HepG2 (cell line): ENCODE measurements around the gene NME1. TPM values are rescaled to one million over a fixed set of nuclear protein-coding genes. Genes with fewer than 3 reads are reported as not detected.

ENCODE experiments used
- ATAC-seq: fragments of 200-7000 bp; cut with Tn5 transposase; 3 replicates; pipeline ENCODE4 v1.9.1; 2020; ENCODE audit warnings: mild to moderate bottlenecking, moderate library complexity
- BruUV-seq: library from RNA; stranded (reverse); fragments of 400-500 nt; replicated peaks from 2 replicates; lab custom pipeline; 2021; lab: Mats Ljungman, UMichigan
- CTCF ChIA-PET: fragments of 300-600 bp; formaldehyde crosslinking; extraction: SDS; loops from one replicate; lab custom pipeline; 2021; ENCODE audit warnings: low total read pairs, inconsistent platforms, low intra/inter-chr PET ratio; lab: Yijun Ruan, JAX
- POLR2A ChIA-PET: fragments of 350-600 bp; sonication (Branson Sonifier 250); formaldehyde crosslinking; loops from one replicate; lab custom pipeline; 2020; ENCODE audit warnings: antibody characterized with exemption, inconsistent platforms; lab: Yijun Ruan, JAX
- DNase-seq: peaks from one replicate; pipeline ENCODE4 v3.0.0-alpha.2; 2015; ENCODE audit warnings: low spot score
- FAIRE-seq: peaks from 3 replicates; lab custom pipeline; 2011; peaks lifted over from hg19 to GRCh38; lab: Jason Lieb, UNC
- H2AFZ ChIP-seq: one replicate; pipeline ENCODE4 v1.6.1; 2011; ENCODE audit warnings: low read length, inconsistent platforms
- H3K27ac ChIP-seq: fragments of 300-600 bp; 3 replicates; pipeline ENCODE4 v1.8.0; 2011; ENCODE audit warnings: mixed run types, mild to moderate bottlenecking, mixed read lengths, low read length, inconsistent platforms; ENCODE audit not compliant: insufficient read depth; ENCODE audit errors: extremely low read length
- H3K27me3 ChIP-seq, 2 experiments: fragments of 200-600 bp in 1 of 2; 2 replicates in 1 of 2; 3 replicates in 1 of 2; pipeline versions ENCODE4 v1.6.0 to v1.8.0; 2011; ENCODE audit warnings: low read length in 2 of 2, mild to moderate bottlenecking in 2 of 2, moderate library complexity in 2 of 2, inconsistent platforms in 1 of 2; ENCODE audit not compliant: insufficient read depth in 2 of 2, control insufficient read depth in 1 of 2
- H3K36me3 ChIP-seq, 2 experiments: fragments of 200-600 bp in 1 of 2; replicated peaks in 1 of 2; 2 replicates in 1 of 2; 3 replicates in 1 of 2; pipeline versions ENCODE4 v1.5.1 to v1.8.0; 2011; ENCODE audit warnings: low read length in 2 of 2, inconsistent platforms in 1 of 2; ENCODE audit not compliant: insufficient read depth in 2 of 2, control insufficient read depth in 1 of 2
- H3K4me1 ChIP-seq: 2 replicates; pipeline ENCODE4 v1.5.1; 2012; ENCODE audit warnings: low read length, inconsistent platforms; ENCODE audit not compliant: insufficient read depth
- H3K4me2 ChIP-seq: 2 replicates; pipeline ENCODE4 v1.6.0; 2011; ENCODE audit warnings: low read depth, low read length, inconsistent platforms
- H3K4me3 ChIP-seq, 3 experiments: fragments of 200-600 bp in 1 of 3; sonication (generic), shearing (Covaris generic) in 1 of 3; replicated peaks in 1 of 3; 2 replicates each; pipeline ENCODE4 v1.5.1; 2011 to 2016; ENCODE audit warnings: low read length in 3 of 3, inconsistent platforms in 2 of 3, low read depth in 2 of 3, mild to moderate bottlenecking in 2 of 3, control low read depth in 1 of 3, mixed read lengths in 1 of 3; ENCODE audit not compliant: insufficient read depth in 1 of 3
- H3K79me2 ChIP-seq: one replicate; pipeline ENCODE4 v1.6.1; 2011; ENCODE audit warnings: low read length, inconsistent platforms; ENCODE audit not compliant: insufficient read depth
- H3K9ac ChIP-seq: 2 replicates; pipeline ENCODE4 v1.6.0; 2011; ENCODE audit warnings: mild to moderate bottlenecking, low read depth, low read length, inconsistent platforms; ENCODE audit not compliant: insufficient read depth
- H3K9me3 ChIP-seq: 2 replicates; pipeline ENCODE4 v1.5.1; 2012; ENCODE audit warnings: mild to moderate bottlenecking, low read length
- H4K20me1 ChIP-seq: 2 replicates; pipeline ENCODE4 v1.6.0; 2011; ENCODE audit warnings: inconsistent platforms, mild to moderate bottlenecking, low read length, moderate library complexity; ENCODE audit not compliant: insufficient read depth
- ARID2 ChIP-seq: sonication (generic); formaldehyde crosslinking; IDR thresholded peaks from 2 replicates; pipeline ENCODE4 v1.8.1; 2022; ENCODE audit warnings: mild to moderate bottlenecking, missing genetic modification reagents, borderline replicate concordance
- BHLHE40 ChIP-seq: IDR thresholded peaks from 2 replicates; pipeline ENCODE4 v1.6.1; 2011; ENCODE audit warnings: low read length, improper control_type of control experiment
- CC2D1A ChIP-seq: sonication (generic); formaldehyde crosslinking; IDR thresholded peaks from 2 replicates; pipeline ENCODE4 v1.8.1; 2023; ENCODE audit warnings: mild to moderate bottlenecking, missing genetic modification reagents
- EED ChIP-seq: sonication (generic); formaldehyde crosslinking; IDR thresholded peaks from 2 replicates; pipeline ENCODE4 v1.5.0; 2020; ENCODE audit warnings: mild to moderate bottlenecking, missing genetic modification reagents
- JARID2 ChIP-seq: sonication (generic); formaldehyde crosslinking; IDR thresholded peaks from 2 replicates; pipeline ENCODE4 v1.8.1; 2023; ENCODE audit warnings: missing genetic modification reagents, inconsistent platforms; ENCODE audit not compliant: insufficient replicate concordance
- MNT ChIP-seq: fragments of 450-650 bp; IDR thresholded peaks from 2 replicates; pipeline ENCODE4 v1.6.1; 2016
- PCBP2 ChIP-seq: fragments of 200-400 bp; formaldehyde crosslinking; optimal IDR thresholded peaks from 2 replicates; pipeline ENCODE3; 2018; ENCODE audit warnings: low read length, low read depth; ENCODE audit not compliant: poor library complexity, severe bottlenecking
- RBAK ChIP-seq: sonication (generic); formaldehyde crosslinking; IDR thresholded peaks from 2 replicates; pipeline ENCODE4 v1.5.1; 2020; ENCODE audit warnings: mild to moderate bottlenecking, missing genetic modification reagents
- RBM39 ChIP-seq: fragments of 200-400 bp; formaldehyde crosslinking; IDR thresholded peaks from one replicate; pipeline ENCODE4 v1.6.1; 2018; ENCODE audit warnings: antibody characterized with exemption, mild to moderate bottlenecking, low read depth, low read length; ENCODE audit not compliant: poor library complexity, severe bottlenecking
- SOX5 ChIP-seq: IDR thresholded peaks from 2 replicates; pipeline ENCODE4 v1.6.1; 2016; ENCODE audit warnings: borderline replicate concordance
- YEATS2 ChIP-seq: sonication (generic); formaldehyde crosslinking; IDR thresholded peaks from 2 replicates; pipeline ENCODE4 v1.4.0; 2020; ENCODE audit warnings: missing genetic modification reagents, borderline replicate concordance
- ZFP36L2 ChIP-seq: sonication (generic); formaldehyde crosslinking; IDR thresholded peaks from 2 replicates; pipeline ENCODE4 v1.4.0; 2020; ENCODE audit warnings: missing genetic modification reagents
- ZNF510 ChIP-seq: sonication (generic); formaldehyde crosslinking; IDR thresholded peaks from 2 replicates; pipeline ENCODE4 v1.4.0; 2020; ENCODE audit warnings: low read depth, mild to moderate bottlenecking, missing genetic modification reagents
- WGBS: methylation state at CpG from one replicate; pipeline ENCODE4 v1.1.6; 2017; ENCODE audit warnings: low lambda C conversion rate; 5-methylcytosine and 5-hydroxymethylcytosine counted together
- in situ Hi-C: cut with HindIII; loops from 2 replicates; pipeline ENCODE4 v1.10.0; 2017; ENCODE audit warnings: low pct_unique_long_range_greater_than_20kb; ENCODE audit not compliant: extremely low pct_ligation_motif_present
- intact Hi-C: fragments of 100-400 bp; cut with micrococcal nuclease; formaldehyde crosslinking; loops from one replicate; pipeline ENCODE4 v1.10.0; 2022; ENCODE audit not compliant: unreplicated experiment
- polyA plus RNA-seq, 8 experiments: library from polyadenylated mRNA; depleted of rRNA in 3 of 8; stranded (reverse) in 7 of 8; unstranded in 1 of 8; fragments of >200 nt; fragmentation: Illumina TruSeq in 4 of 8; extraction: Trizol in 4 of 8; gene quantifications; 2 replicates each; pipeline versions ENCODE4 v1.2.1 to v1.2.3, GENCODE V29; 2011 to 2016; ENCODE audit warnings: low read depth in 4 of 8, missing spikeins in 1 of 8, mixed read lengths in 1 of 8; ENCODE audit not compliant: insufficient read depth in 1 of 8
- total RNA-seq, 5 experiments: library from RNA; depleted of rRNA; stranded (reverse); fragments of >200 nt; fragmentation: Illumina TruSeq; extraction: Trizol; gene quantifications; 2 replicates each; pipeline ENCODE4 v1.2.3, GENCODE V29; 2016; ENCODE audit warnings: low read depth in 1 of 5

NME1 gene
- total and polyA plus RNA-seq, 2 of the 13 experiments (the other 11 are each of a cell fraction or from before 2014, with no cell fraction given), result 295 to 516 TPM

GRCh38 chr17:51133365-51133764, 20.0 kb upstream of the NME1 start:
- no peak; the same call in none of the 3 replicates for ATAC-seq
- peak overlapping the region; percentile 54 for H3K4me2 ChIP-seq

More at GRCh38 chr17:51133365-51133764, 20.0 kb upstream of the NME1 start:
- no peaks in the 10 kb centered on the region for H3K9me3 ChIP-seq
- FAIRE-seq, result no peak
- ChIA-PET CTCF (no interaction called here), POLR2A (interaction anchor here (0.6 kb wide), 1 partner anchor 410 kb away, joined by 3 read pairs; no protein-coding TSS in a partner anchor)
- no peaks in the 10 kb centered on the region for H4K20me1 ChIP-seq
- H3K36me3 ChIP-seq, result no peaks in the 10 kb centered on the region
- no peaks in the 10 kb centered on the region for H3K79me2 ChIP-seq
- H3K4me3 ChIP-seq, result no peak overlapping the region
- no peak overlapping the region for H3K27ac ChIP-seq
- peaks cover 46% of the 10 kb centered on the region for H3K4me1 ChIP-seq
- in situ Hi-C loops, result no loop called here
- intact Hi-C loops, result no loop called here
- DNase-seq, result no peak
- no peak for TF ChIP-seq ZNF510 (CRISPR knock-in tag)
- TF ChIP-seq YEATS2 (CRISPR knock-in tag), result no peak
- TF ChIP-seq CC2D1A, result no peak
- no peak for TF ChIP-seq EED (CRISPR knock-in tag)
- TF ChIP-seq MNT, result peak; percentile 62
- TF ChIP-seq PCBP2, result no peak
- TF ChIP-seq RBAK (CRISPR knock-in tag), result no peak
- TF ChIP-seq ARID2 (CRISPR knock-in tag), result 0 out of 2 replicates have a peak, but pooled peaks have one; percentile 24
- TF ChIP-seq JARID2 (CRISPR knock-in tag), result no peak
- TF ChIP-seq BHLHE40, result peak; percentile 49
- TF ChIP-seq SOX5, result peak; percentile 41; the same call in 1 of the 2 replicates
- no peak for TF ChIP-seq ZFP36L2 (CRISPR knock-in tag)
- no peak for TF ChIP-seq RBM39
- TF ChIP-seq, all 625 proteins: peak for 4
- Histone ChIP-seq H3K9ac (no peak overlapping the region), H2AFZ (no peak overlapping the region), H3K27me3 (no peaks in the 10 kb centered on the region)
- BruUV-seq, result no TSS peak
- WGBS, result 6% methylated on average over 2 of the region's 2 CpGs
